Stimulated activated naive CD8-positive, alpha-beta T cell treated with anti-CD3 and anti-CD28 coated beads, Interleukin-15, amount 100 ng/mL, for 72 hours (primary cell): ENCODE results near the gene HNRNPUL1.
"Not testable (repeated sequence)": the region's sequence is repeated elsewhere in the genome, so short reads cannot be mapped to it uniquely, and the experiment has no call there.

Experiments
- ATAC-seq: fragments of 150-1000 bp; cut with Tn5 transposase; 2 replicates; pipeline ENCODE4 v1.10.0; 2021; ENCODE audit warnings: mild to moderate bottlenecking, moderate library complexity
- DNase-seq, 2 donors: peaks; one replicate each; pipeline ENCODE4 v3.0.0; 2021 to 2022
- H3K27ac Mint-ChIP-seq, 2 donors: one replicate each; pipeline ENCODE4 v1.8.0; 2022; ENCODE audit warnings: mild to moderate bottlenecking in 2 of 2, mixed read lengths in 2 of 2, moderate library complexity in 2 of 2
- H3K27me3 Mint-ChIP-seq: one replicate; pipeline ENCODE4 v1.8.0; 2022; ENCODE audit warnings: mixed read lengths
- H3K4me1 Mint-ChIP-seq: one replicate; pipeline ENCODE4 v1.8.0; 2022; ENCODE audit warnings: mild to moderate bottlenecking, mixed read lengths
- H3K4me3 Mint-ChIP-seq, 2 donors: one replicate each; pipeline ENCODE4 v1.8.0; 2022; ENCODE audit warnings: mild to moderate bottlenecking in 2 of 2, mixed read lengths in 2 of 2, moderate library complexity in 1 of 2
- H3K9me3 Mint-ChIP-seq, 2 donors: one replicate each; pipeline ENCODE4 v1.8.0; 2022; ENCODE audit warnings: mixed read lengths in 2 of 2

The HNRNPUL1 gene

DNA sequence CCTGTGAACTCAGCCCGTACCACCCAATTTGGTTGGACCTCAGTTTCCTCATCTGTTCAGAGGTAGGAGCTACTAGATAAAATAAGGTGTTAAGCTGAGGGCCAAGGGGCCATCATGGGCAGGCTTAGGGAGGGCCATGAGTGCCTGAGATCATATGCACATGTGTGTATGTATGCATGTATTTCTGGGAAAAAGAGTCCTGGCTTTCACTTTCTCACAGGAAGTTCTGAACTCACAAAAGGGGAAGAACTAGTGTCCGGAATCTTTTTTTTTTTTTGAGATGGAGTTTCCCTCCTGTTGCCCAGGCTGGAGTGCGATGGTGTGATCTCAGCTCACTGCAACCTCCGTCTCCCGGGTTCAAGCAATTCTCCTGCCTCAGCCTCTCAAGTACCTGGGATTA lies 70.6 kb downstream of the HNRNPUL1 start:
- Mint-ChIP-seq H3K27me3 (no peaks in the 10 kb centered on the region), H3K4me1 (peaks cover 46% of the 10 kb centered on the region), H3K4me3 (no peak overlapping the region), H3K27ac (peak overlapping the region in 1 of 2 donors; percentile 76), H3K9me3 (no peaks in the 10 kb centered on the region)
- no peak for ATAC-seq
- DNase-seq = no peak

DNA sequence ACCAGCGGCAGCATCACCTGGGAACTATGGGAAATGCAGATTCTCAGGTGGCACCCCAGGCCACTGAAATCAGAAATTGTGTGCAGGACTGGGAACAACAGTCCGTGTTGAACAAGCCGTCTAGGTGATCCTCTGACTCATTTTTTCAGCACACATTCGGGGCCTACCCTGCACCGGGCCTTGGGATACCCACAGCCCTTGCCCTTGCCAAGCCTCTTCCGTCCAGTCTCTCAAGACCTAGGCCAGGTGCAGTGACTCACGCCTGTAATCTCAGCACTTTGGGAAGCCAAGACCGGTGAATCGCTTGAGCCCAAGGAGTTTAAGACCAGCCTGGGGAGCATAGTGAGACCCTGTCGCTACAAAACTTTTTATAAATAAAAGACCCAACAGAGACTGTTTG lies 71.3 kb downstream of the HNRNPUL1 start:
- DNase-seq (no peak), ATAC-seq (no peak)
- Mint-ChIP-seq H3K27ac (no peak overlapping the region), H3K4me3 (no peak overlapping the region), H3K4me1 (peaks cover 45% of the 10 kb centered on the region), H3K27me3 (no peaks in the 10 kb centered on the region), H3K9me3 (no peaks in the 10 kb centered on the region)

DNA sequence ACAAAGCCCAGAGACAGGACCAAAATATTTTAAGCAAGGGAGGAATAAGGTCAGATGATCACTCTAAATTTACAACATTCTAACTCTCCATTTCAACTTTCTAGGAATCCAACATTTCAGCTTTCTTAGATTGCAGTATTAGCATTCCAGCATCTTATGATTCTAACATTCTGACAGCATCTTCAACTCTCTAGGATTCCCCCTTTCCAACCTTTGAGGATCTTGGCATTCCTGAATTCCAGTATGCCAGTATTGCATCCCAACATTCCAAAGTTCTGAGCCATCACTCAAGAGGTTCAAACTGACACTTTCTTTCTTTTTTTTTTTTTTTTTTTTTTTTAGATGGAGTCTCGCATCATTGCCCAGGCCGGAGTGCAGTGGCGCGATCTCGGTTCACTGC lies 75.8 kb downstream of the HNRNPUL1 start:
- Mint-ChIP-seq H3K9me3 (no peaks in the 10 kb centered on the region), H3K27ac (peak overlapping the region in 1 of 2 donors; percentile 54), H3K27me3 (no peaks in the 10 kb centered on the region), H3K4me3 (no peak overlapping the region), H3K4me1 (peaks cover 57% of the 10 kb centered on the region)
- ATAC-seq (no peak), DNase-seq (no peak)

- Mint-ChIP-seq H3K4me3 (no peak overlapping the region), H3K9me3 (no peaks in the 10 kb centered on the region), H3K4me1 (peaks cover 51% of the 10 kb centered on the region), H3K27me3 (no peaks in the 10 kb centered on the region), H3K27ac (peak overlapping the region in 1 of 2 donors; percentile 88)
- ATAC-seq (no peak), DNase-seq (no peak)
These were observed 77.7 kb downstream of the HNRNPUL1 start for GRCh38 chr19:41341669-41342490.

DNA sequence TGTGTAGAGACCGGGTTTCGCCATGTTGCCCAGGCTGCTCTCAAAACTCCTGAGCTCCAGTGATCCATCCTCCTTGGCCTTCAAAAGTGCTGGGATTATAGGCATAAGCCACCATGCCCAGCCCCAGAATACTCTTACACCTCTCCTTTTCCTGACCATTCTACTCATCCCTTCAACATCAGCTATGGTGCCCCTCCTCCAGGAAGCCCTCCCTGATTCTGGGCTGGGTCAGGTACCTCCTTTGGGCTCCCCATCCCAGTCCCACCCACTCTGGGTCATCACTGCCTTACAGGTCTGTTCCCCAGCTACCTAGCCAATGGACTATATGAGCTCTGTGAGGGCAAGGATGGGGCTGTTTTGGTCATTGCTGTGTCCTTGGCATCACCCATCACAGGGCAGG lies 80.0 kb downstream of the HNRNPUL1 start:
- ATAC-seq = no peak
- DNase-seq = no peak
- H3K4me3 Mint-ChIP-seq = no peak overlapping the region
- peaks cover 65% of the 10 kb centered on the region for H3K4me1 Mint-ChIP-seq
- H3K27me3 Mint-ChIP-seq = no peaks in the 10 kb centered on the region
- H3K27ac Mint-ChIP-seq = peak overlapping the region in 1 of 2 donors; percentile 61
- peaks cover 0 to 13% of the 10 kb centered on the region in 2 donors for H3K9me3 Mint-ChIP-seq

DNA sequence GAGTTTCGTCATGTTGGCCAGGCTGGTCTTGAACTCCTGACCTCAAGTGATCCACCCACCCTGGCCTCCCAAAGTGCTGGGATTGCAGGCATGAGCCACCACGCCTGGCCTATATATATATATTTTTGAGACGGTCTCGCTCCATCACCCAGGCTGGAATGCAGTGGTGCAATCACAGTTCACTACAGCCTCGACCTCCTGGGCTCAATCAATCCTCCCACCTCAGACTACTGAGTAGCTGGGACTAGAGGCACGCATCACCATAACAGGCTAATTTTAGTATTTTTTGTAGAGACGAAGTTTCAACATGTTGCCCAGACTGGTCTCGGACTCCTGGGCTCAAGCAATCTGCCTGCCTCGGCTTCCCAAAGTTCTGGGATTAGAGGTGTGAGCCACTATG lies 82.7 kb downstream of the HNRNPUL1 start:
- H3K4me1 Mint-ChIP-seq = peaks cover 69% of the 10 kb centered on the region
- peaks cover 0 to 14% of the 10 kb centered on the region in 2 donors for H3K9me3 Mint-ChIP-seq
- DNase-seq, H3K27ac Mint-ChIP-seq, ATAC-seq, H3K27me3 Mint-ChIP-seq, H3K4me3 Mint-ChIP-seq: not testable (repeated sequence)

- DNase-seq (no peak), ATAC-seq (no peak)
- Mint-ChIP-seq H3K27ac (peak overlapping the region in 1 of 2 donors; percentile 49), H3K4me3 (peak overlapping the region; percentile 96 to 100), H3K9me3 (peaks cover 0 to 14% of the 10 kb centered on the region in 2 donors), H3K4me1 (peaks cover 65% of the 10 kb centered on the region), H3K27me3 (no peaks in the 10 kb centered on the region)
These were observed 86.7 kb downstream of the HNRNPUL1 start for GRCh38 chr19:41350735-41351338.

GRCh38 chr19:41351339-41352245 lies 87.4 kb downstream of the HNRNPUL1 start:
- Mint-ChIP-seq H3K9me3 (peaks cover 0 to 14% of the 10 kb centered on the region in 2 donors), H3K4me1 (peaks cover 66% of the 10 kb centered on the region)

GRCh38 chr19:41352279-41352608 lies 88.1 kb downstream of the HNRNPUL1 start:
- Mint-ChIP-seq H3K27me3 (no peaks in the 10 kb centered on the region), H3K4me1 (peaks cover 68% of the 10 kb centered on the region), H3K9me3 (peaks cover 0 to 14% of the 10 kb centered on the region in 2 donors), H3K27ac (peak overlapping the region; percentile 95 to 98), H3K4me3 (peak overlapping the region; percentile 96 to 100)
- ATAC-seq = no peak
- no peak for DNase-seq

More at GRCh38 chr19:41351339-41352245, 87.4 kb downstream of the HNRNPUL1 start:
- peak; percentile 57 for ATAC-seq
- H3K27me3 Mint-ChIP-seq = no peaks in the 10 kb centered on the region
- peak overlapping the region; percentile 96 to 100 for H3K4me3 Mint-ChIP-seq
- DNase-seq = peak; percentile 79 to 85
- peak overlapping the region; percentile 95 to 98 for H3K27ac Mint-ChIP-seq

GRCh38 chr19:41352609-41353465 lies 88.7 kb downstream of the HNRNPUL1 start:
- Mint-ChIP-seq H3K4me1 (peaks cover 74% of the 10 kb centered on the region), H3K27ac (peak overlapping the region; percentile 94 to 98), H3K9me3 (peaks cover 0 to 14% of the 10 kb centered on the region in 2 donors), H3K27me3 (no peaks in the 10 kb centered on the region), H3K4me3 (peak overlapping the region; percentile 96 to 100)
- peak; percentile 86 to 88 for DNase-seq
- ATAC-seq = peak; percentile 36

DNA sequence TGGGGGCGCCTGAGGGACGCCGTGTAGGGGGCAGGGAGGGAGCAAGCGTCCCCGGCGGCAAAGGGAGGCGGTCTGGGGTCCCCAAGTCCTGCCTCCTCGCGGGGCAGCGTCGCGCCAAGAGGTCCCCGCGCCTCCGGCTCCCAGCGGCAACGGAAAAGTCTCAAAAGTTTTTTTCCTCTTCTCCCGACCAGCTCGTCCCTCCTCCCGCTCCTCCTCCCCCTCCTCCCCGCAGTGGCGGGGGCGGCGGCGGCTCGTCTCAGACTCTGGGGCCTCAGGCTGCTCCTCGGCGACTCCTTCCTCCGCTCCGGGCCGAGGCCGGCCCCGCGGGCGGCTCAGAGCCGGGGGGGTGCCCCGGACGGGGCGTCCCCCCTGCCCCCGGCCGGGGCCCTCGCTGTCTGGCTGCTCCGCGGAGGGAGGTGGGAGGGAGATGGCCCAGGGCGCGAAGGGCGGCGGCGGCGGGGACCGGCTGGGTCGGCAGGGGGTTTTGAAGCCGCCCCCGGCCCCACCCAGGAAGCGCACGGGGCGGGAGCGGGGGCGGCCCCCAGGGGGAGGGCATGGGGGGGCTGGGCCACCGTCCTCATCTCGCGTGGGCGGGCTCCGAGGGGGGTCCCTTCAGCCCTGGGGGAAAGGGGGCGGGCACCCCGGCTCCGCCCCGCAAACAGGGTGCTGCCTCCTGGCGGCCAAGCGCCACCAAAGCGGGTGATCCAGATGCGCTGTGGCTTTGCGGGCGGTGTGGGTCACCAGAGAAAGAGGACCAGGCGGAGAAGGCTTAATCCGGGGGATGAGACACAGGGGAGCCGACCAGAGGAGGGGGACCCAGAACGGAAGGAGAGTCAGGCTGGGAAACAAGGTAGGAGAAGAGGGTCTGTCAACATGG lies 89.5 kb downstream of the HNRNPUL1 start, which contains the start of gene TGFB1:
Gene TGFB1 (minus strand): TSS at position 457 of the 877 bp plus-strand sequence. CDS start 878 bp downstream, outside the sequence.
- ATAC-seq (peak; percentile 71), DNase-seq (peak; percentile 94)
- Mint-ChIP-seq H3K27me3 (no peaks in the 10 kb centered on the region), H3K4me1 (peaks cover 73% of the 10 kb centered on the region), H3K27ac (peak within 1 kb of the TSS; percentile 97 to 98), H3K4me3 (peak within 1 kb of the TSS; percentile 96 to 100), H3K9me3 (peaks cover 0 to 5% of the 10 kb centered on the region in 2 donors)

- H3K9me3 Mint-ChIP-seq = no peaks in the 10 kb centered on the region
- H3K27me3 Mint-ChIP-seq = no peaks in the 10 kb centered on the region
- ATAC-seq = no peak
- peak overlapping the region; percentile 94 to 100 for H3K4me3 Mint-ChIP-seq
- no peak for DNase-seq
- peak overlapping the region; percentile 90 to 97 for H3K27ac Mint-ChIP-seq
- peaks cover 68% of the 10 kb centered on the region for H3K4me1 Mint-ChIP-seq
These were observed 90.3 kb downstream of the HNRNPUL1 start for GRCh38 chr19:41354343-41354953.

GRCh38 chr19:41355035-41355434 lies 90.9 kb downstream of the HNRNPUL1 start:
- Mint-ChIP-seq H3K4me3 (peak overlapping the region; percentile 68 to 94), H3K4me1 (peaks cover 68% of the 10 kb centered on the region), H3K27me3 (no peaks in the 10 kb centered on the region), H3K9me3 (no peaks in the 10 kb centered on the region), H3K27ac (peak overlapping the region in 1 of 2 donors; percentile 67)
- ATAC-seq (no peak), DNase-seq (no peak)
